DMS53 (cell line): ENCODE measurements around the gene TNRC6C.
"Not testable (repeated sequence)": the region's sequence is repeated elsewhere in the genome, so short reads cannot be mapped to it uniquely, and the experiment has no call there.

Source experiments
- DNase-seq: peaks from one replicate; lab custom pipeline; 2025; lab: John Stamatoyannopoulos, UW

Gene TNRC6C

DNA sequence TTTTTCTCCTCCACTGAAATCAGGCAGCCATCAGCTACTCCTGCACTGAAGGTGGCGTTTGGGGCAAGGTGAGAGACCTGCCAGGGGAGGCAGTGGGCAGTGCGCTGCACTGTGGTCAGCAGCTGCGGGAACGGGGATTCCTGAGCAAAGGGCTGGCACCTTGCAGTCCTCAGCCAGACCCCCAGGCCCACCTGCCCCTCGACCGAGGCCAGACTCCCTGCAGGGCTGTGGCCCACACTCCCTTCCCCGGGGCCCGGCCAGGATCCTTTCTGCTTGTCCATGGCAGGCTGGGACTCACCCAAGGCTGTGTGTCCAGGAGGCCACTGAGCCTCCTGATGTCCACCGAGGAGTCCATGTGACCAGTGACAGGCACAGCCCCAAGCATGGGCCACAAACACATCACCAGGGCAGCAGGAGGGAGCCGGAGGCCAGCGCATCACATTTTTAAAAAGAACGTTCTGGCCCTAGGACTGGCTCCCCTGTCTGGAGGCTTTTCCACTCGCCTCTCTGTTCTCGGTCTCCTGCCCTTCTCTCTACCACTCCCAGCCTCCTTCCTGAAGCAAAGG lies 28.5 kb upstream of the TNRC6C start:
- no peak for DNase-seq

DNA sequence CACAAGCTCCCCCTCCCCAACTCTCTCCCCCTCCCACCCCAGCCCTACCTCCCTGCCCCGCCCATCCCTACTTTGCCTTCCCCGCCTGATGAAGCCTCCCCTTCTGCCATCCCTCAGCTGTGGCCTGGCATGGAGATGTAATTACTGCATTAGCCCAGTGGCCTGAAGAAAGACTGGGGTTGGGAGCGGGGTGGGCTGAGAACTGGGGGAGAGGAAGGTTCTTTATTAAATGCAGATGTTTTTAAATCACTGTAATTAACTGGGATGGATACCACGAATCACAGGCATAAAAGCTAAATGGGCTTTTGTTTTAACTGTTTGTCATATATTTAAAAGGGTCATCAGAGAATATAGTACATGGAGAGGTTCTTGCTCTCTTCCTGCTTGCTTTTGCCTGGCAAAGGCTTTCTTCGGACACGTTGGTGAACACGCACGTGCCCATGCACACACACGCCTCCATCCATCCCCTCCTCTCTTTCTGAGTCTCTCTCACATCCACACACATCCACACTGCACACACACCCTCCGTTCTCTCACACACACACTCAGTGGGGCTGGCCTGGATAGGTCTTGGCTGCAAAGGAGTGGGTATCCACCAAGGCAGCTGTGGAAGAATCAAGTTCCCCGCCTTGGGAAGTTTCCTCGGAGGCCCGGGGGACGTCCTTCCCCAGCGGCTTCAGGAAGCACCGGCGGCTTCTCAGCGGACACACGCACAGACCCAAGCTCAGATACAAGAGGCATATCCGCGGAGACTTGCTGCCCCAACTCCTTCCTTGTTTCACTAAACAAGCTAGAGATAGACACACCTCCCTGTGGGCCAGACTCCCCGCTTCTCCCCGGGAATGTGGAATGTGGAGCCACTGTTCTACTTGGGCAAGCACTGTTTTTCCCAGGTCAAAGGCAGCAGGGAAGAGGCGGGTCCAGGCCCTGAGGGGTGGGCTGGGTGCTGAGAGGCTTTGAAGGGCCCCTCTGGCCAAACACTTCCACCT lies 27.4 kb upstream of the TNRC6C start:
- DNase-seq: no peak

DNA sequence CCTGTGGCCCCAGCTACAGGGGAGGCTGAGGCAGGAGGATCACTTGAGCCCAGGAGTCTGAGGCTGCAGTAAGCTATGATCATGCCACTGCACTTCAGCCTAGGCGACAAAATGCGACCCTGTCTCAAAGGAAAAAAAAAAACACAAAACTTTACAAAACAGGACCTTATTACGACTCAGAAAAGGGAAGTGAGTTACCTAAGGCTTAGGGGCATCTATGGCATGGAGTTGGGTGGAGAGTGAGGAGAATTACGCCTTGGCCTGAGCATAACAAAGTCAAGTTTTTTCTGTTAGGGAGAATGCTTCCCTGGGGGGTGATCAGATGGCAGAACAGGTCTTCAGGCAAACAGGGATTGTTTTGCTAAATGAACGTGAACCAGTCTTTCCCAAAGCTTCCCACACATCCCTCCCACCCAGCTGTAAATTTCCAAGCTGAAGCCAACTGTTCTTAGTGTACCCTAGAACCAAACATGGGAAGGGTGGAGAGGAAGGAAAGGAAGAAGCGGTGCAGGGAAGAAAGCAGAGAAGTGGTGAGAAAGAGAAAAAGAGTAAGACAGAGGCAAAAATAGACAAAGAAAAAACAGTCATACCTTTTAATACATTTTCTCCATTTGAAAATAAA lies 24.6 kb upstream of the TNRC6C start:
- DNase-seq: no peak

DNA sequence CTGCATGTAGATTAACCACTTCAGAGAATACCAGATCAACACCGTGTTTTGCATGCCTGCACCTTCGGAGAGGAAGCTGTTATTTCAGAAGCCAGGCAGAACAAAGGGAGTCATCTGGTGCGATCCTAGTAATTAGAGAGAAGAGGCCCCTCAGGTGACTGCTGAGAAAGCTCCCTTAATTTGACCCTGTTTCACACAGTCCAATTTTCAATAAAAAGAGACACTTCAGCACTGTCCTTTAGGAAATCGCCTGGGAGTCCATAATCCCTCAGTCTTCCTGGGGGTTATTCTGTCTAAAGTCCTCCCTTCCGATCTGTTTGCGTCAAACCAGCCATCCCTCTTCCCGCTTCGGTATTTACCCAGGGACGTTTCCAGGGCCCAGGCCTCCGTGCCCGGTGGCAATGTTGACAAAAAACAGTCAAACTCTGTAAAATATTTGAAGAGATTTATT lies 23.4 kb upstream of the TNRC6C start:
- DNase-seq: no peak

DNA sequence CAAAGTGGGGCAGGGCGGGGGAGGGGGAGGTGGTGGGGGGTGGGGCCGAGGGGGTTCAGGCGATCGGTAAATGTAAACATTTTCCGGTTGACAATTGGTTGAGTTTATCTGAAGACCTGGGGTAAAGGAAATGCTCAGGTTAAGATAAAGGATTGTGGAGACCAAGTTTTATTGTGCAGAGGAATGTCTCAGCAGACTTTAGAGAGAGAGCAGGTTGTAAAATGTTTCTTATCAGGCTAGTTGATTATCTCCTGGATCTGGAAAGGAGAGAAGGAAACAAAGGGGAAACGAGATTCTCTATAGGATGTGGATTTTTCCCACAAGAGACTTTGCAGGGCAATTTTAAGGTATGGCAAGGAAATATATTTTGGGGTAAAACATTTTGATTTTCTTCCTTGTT lies 22.8 kb upstream of the TNRC6C start:
- DNase-seq: not testable (repeated sequence)

DNA sequence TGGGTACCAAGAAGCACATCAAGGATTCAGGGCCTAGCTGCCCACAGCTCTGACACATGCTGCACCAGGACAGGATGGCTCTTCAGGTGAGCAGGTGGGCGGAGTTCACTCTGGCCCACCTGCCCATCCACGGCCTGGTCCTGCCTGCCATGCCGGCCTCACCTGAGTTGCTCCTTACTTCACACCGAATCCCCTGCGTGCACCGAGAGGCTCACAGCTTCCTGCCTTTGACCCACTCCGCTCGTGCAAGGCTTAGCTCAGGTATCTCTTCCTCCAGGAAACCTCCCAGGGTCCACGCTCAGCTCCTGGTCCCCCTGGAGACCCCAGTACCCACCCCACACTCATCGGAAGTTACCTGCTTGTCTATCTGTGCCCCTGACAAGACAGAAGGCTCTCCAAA lies 21.6 kb upstream of the TNRC6C start:
- DNase-seq: no peak

DNA sequence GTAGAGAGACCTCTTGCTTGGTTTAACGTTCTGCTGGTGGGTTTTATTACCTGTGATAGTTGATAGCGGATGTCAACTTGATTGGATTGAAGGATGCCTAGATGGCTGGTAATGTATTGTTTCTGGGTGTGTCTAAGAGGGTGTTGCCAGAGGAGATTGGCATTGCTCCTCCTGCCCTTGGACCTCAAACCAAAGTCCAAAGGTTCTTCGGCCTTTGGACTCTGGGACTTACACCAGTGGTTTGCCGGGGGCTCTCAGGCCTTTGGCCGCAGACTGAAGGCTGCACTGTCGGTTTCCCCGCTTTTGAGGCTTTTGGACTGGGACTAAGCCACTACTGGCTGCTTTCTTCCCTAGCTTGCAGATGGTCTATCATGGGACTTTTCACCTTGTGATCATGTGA lies 17.5 kb upstream of the TNRC6C start:
- no peak for DNase-seq

DNA sequence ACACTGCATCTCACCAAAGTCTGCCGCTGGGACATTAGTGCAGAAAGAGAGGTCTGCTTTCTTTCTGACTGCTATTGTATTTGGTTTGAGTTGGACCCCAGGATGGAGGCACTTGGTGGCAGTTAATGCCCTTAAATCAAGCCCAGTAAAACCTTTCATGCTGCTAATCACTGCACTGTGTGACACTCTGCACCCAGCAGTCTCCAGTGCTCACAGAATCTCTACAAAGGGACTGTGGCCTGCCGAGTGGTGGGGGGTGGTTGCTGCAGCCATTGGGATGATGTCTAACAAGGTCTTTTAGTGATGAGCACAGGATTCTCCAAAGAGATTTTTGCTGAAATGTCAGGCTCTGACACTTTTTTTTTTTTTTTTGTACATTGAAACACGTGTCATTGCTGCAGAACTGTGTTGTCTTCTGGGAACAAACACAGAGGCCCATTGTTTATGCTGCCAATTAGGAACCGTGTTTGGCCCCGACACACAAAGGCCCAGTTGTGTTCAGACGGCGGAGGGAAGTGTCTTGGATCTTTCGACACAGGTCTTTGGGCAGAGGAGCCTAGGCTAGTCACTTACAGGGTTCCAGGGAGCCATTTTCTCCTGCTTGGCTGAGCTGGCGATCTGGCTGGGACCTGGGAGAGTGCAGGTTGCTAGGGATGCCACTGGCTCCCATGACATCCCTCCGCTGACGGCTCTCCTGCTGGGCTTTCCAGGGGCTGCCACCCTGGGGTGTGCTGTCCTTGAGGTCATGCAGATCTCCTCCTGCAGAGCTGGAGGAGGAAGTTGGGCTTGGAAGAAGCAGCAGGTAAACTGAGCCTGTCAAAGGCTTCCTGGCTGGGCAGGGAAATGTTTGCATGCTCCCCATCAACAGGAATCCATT lies 16.2 kb upstream of the TNRC6C start:
- no peak for DNase-seq

DNA sequence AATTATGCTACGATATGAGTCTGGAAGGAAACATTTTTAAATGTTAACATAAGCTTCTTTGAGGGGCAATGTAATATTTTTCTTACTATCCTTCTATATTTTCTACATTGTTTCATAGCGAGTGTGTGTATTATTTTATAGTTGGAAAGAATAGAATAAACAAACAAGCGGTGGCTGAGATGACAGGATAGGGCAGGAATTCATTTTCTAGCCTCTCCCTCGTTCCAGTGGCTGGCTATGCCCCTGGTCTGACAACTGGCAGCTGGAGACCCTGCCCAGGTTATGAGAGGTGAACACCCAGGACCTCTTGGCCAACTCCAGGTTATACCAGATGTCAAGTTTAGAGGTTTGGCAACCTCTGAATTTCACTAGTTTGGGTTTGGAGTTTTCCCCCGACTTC lies 14.5 kb upstream of the TNRC6C start:
- no peak for DNase-seq

DNA sequence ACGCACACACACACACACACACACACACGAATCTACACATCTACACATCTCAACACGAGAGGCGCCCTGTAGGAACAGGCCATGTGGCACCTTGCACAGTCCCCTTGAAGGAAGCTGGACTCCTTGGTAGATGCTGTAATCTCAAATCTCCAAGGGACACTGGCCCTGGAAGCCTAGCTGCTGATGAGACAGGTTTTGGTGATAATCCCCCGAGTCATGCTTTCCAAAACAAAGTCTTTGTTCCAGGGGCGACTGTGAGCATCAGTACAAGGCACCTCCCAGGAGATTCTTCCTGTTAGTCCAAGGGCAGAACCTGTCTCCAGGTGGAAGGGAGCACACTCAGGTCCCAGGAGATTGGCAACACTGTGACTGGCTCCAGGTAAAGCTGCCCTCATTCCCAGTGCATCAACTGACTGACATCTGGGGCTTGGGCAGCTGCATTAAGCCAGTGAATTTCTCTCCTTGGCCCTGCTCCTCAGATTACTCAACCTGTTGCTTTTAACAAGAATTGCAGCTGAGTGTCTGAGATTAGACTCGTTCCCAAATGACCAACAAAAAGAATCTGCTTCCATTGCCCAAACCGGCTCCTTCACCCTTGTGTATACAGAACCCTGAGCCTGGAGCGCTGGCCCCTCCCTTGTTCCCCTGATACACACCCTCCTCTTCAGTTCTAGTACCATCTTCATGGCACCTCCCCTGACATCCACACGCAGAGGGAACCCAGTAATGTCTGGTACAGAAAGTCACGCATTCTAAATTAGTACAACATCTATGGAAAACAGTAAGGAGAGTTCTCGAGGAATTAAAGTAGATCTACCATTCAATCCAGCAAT lies 13.9 kb upstream of the TNRC6C start:
- no peak for DNase-seq

DNA sequence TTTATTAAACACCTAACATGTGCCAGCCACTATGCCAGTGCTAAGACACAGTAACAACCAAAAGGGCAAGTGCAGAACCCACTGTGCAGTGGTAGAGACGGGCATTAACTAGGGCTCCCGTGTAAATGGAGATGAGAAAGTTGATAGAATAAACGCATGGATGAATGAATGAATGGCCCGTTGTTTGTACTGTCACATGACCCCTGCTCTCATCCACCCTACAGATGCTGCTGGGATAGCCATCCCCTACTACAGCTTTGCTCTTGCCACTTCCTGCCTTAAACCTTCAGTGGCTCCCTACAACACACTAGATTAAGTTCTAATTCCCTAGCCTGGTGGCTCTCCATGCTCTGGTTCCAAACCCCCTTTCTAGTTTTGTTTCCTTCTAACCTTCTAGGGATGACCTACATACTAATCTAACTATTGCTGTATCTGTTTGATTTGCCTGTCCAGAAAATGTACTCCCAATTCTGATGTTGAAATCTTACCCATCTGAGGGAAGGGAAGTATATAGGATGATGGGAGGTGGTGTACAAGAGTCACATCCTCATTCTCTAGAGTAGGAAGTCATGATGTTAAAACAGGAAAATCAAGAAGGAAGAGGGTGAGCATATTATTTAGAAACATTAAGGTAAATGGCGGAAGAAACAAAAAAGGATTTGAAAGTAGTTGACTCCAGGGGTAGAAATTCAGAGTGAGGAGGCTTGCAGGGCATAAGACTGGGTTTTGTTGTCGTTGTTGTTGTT lies 11.4 kb upstream of the TNRC6C start:
- DNase-seq: no peak

DNA sequence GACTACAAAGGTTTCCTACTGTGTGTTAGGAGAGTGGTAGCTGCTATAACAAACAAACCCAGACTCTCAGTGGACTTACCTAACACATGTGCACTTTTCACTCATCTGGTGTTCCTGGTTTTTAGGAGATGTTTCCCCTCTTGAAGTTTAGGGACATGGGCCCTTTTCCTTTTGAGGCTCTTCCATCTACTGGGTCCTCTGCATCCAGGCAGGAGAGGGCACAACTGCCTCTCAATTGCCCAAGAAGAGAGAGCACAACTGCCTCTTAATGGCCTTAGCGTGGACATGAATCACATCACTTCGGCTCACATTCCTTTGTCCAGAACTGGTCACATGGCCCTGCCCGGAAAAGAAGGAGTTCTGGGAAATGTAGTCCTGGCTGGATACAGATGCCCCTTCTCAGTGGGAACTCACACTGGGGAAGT lies 9.8 kb upstream of the TNRC6C start:
- peak; percentile 44 for DNase-seq

DNA sequence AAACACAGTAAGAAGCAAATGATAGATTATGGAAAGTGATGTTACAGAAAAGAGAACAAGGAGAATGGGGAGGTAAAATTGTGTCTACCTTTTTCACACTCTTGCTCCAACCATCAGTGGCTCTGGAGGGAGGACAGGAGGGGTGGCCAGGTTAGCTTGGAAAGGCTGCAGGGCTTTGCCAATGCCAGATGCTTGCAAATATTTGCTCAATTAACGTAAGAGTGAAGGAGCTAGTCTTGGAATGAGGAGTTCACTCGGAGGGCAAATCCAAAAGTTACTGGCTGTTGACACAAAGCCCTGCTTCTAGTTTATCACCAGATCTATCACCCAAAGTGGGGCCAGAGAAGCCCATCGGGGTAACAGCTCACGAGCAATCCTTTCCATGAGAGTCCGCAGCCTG lies 7.4 kb upstream of the TNRC6C start:
- DNase-seq: no peak

DNA sequence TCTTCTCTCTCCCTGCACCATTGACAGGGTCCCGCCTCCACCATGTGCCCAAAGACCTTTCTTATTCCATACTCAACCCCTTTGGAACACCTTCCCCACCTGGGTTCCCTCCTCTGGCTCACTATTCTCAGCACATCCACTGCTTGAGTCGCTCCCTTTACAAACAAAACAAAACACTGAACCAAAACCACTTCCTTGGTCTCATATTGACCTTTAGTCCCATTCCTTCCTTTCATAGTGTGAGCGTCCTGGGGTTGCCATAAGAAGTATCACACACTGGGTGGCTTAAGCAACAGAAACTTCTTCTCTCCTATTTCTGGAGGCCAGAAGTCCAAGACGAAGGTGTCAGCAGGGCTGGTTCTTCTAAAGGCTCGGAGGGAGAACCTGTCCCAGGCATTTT lies 6.1 kb upstream of the TNRC6C start:
- no peak for DNase-seq

DNA sequence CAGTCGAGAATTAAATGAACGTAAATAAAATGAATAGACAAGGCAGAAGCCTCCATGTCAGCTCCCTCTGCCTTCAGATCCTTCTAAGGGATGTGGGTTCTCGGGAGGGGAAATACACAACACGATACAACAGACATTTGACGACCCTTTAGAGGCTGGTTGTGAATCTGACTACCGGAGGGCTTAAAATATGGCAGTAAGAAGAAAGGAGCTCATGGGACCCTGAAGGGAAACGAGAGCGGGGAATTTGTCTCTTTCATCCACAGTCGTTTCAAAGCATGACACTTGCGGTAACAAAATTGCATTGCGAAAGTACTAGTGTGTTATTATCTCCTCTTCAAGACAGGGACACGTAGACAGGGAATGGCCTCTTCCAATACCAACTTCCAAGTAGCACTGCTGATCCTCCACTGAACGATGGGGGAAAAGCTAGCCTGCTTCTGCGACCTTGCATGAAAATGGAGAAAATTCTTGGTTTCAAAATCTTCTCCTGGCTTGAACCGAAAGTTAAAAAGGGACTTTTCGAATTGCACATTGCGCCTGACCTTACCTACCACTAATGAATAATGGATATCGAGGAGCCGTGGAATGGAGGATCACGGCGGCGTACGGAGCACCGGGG lies 1.2 kb upstream of the TNRC6C start:
- DNase-seq: peak; percentile 60

DNA sequence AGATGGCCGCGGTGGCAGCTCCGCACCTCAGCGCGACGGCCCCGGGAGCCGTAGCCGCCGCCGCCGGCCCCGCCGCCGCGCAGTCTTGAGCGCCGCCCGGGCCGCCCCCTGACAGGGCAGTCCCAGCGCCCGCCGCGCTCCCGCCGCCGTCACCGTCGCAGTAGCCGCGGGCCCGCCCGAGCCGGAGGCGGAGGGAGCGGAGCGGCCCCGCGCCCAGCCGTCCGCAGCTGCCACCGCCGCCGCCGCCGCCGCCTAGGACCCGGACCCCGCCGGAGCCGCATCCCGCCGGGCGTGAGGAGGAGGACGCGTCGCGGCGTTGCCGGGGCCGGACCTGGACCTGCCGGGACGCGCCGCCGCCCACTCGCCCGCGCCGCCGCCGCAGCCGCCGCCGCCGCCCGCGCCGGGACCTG lies 218 bp downstream of the TNRC6C start:
- DNase-seq: no peak

DNA sequence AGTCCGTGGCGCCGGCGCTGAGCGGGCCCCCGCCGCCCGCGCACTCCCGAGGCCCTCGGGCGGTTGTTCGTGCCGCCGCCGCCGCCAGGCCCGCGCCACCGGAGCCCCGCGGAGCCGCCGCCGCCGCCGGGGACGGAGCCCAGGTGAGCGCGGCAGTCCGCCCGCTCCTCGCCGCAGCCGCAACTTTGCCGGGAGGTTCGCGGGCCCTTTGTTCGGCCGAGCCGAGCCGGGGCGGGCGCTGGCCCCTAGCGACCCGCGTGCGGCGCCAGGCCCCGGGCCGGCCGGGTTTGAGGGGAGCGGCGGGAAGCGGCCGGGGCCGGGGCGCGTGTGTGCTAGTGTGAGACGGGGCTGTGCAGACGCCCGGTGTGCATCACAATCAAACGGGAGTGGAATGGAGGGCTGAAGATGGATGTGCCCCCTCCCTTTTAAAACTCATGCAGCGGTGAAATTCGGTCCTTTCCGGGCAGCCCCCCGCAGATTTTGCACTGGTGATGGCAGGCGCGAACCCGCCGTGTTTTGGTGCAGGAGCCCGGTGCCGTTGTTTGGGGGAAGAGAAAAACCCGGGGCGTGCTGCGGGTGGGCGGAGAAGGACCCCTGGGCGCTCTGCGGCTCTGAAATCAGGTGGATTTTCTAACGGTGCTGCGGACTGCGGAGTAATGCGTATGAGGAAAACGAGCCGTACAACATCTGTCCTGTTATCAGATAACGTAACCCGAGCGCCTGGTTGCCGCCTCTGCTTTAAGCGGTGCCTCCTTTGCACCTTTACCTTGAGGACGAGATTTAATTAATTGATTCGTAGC lies 823 bp downstream of the TNRC6C start:
- DNase-seq: peak; percentile 59

DNA sequence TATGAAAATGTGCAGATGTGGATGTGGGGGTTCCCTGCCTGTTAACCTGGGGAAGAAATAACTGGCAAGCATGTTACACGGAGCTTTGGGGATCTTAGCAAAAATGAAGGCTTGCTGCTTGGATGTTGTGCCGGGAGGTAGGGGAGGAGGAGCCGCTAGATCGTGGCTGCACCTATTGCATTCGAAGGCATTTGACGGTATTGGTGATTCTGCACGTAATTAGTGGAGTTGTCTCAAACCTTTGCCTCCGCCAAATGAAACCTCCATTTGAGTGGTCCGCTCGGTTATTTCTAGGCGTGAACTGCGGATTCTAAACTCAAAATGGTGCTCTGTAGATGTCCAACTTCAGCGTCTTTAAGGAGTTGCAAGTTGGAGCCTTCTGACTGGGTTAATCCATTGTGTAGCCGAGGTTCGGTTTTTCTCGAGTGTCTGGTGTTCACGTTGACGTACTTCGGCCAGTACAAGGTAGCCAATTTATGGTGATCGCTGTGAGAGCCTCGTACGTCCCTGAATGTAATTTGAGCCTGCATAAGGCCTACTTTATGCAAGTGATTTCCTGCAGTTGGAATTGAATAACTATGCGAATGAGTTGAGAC lies 1.5 kb downstream of the TNRC6C start:
- peak; percentile 59 for DNase-seq

DNA sequence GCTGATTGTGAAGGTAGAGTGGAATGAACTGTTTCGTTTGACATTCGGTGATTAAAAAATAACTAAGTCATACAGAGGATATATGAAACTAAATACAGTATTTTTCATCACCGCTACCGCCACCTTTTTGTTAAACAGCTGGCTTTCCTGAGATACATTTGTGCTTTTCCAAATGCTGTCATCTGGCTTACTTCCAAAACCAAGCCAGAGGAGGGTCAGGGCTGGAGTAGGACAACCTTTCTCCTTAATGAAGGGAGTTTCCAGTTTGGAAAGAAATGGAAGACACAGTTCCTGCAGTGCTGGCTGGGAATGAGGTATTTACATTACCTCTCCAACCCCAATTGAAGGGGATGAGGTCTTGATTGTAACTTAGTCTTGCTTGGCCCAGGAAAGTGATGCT lies 3.2 kb downstream of the TNRC6C start:
- no peak for DNase-seq
